GM12878 (cell line): ENCODE results near the gene TBC1D5. TPM values are rescaled to one million over a fixed set of nuclear protein-coding genes. Genes with fewer than 3 reads are reported as not detected.

Source experiments
- ATAC-seq: fragments of 200-7000 bp; cut with Tn5 transposase; 3 replicates; pipeline ENCODE4 v1.9.1; 2020; ENCODE audit warnings: mild to moderate bottlenecking, moderate library complexity
- BruUV-seq: library from RNA; stranded (reverse); fragments of 400-500 nt; replicated peaks from 2 replicates; lab custom pipeline; 2021; lab: Mats Ljungman, UMichigan
- CTCF ChIA-PET: fragments of 300-600 bp; sonication (Branson Sonifier 250); formaldehyde crosslinking; extraction: SDS; loops from one replicate; lab custom pipeline; 2021; ENCODE audit warnings: inconsistent platforms; lab: Yijun Ruan, JAX
- POLR2A ChIA-PET: fragments of 350-600 bp; formaldehyde crosslinking; extraction: SDS; loops from one replicate; lab custom pipeline; 2021; ENCODE audit warnings: inconsistent platforms; lab: Charles Lee
- RAD21 ChIA-PET: fragments of 300-600 bp; sonication (Branson Sonifier 250); formaldehyde crosslinking; loops from one replicate; lab custom pipeline; 2023; ENCODE audit warnings: antibody characterized with exemption; ENCODE audit not compliant: unreplicated experiment; lab: Charles Lee
- SMC1A ChIA-PET: fragments of 300-600 bp; sonication (Branson Sonifier 250); formaldehyde crosslinking; loops from one replicate; lab custom pipeline; 2023; ENCODE audit not compliant: unreplicated experiment, uncharacterized antibody; lab: Charles Lee
- DNase-seq: peaks from one replicate; pipeline ENCODE4 v3.0.0-alpha.2; 2011; ENCODE audit warnings: low read depth, low spot score
- FAIRE-seq: peaks from 3 replicates; lab custom pipeline; 2011; peaks lifted over from hg19 to GRCh38; lab: Jason Lieb, UNC
- H2AFZ ChIP-seq: 2 replicates; pipeline ENCODE4 v1.6.0; 2011; ENCODE audit warnings: low read depth, low read length, control low read depth; ENCODE audit not compliant: control insufficient read depth
- H3K27ac ChIP-seq: 2 replicates; pipeline ENCODE4 v1.5.1; 2011; ENCODE audit warnings: control low read depth; ENCODE audit not compliant: control insufficient read depth, insufficient read depth
- H3K27me3 ChIP-seq, 2 experiments: replicated peaks in 1 of 2; 2 replicates each; pipeline versions ENCODE4 v1.6.0 to v1.6.1; 2011; ENCODE audit warnings: low read length in 1 of 2; ENCODE audit not compliant: control insufficient read depth in 2 of 2, insufficient read depth in 2 of 2
- H3K36me3 ChIP-seq, 2 experiments: 2 replicates each; pipeline ENCODE4 v1.5.1; 2011; ENCODE audit warnings: low read length in 1 of 2; ENCODE audit not compliant: control insufficient read depth in 2 of 2, insufficient read depth in 2 of 2
- H3K4me1 ChIP-seq: 2 replicates; pipeline ENCODE4 v1.6.1; 2011; ENCODE audit warnings: mild to moderate bottlenecking, low read length, moderate library complexity, mixed read lengths; ENCODE audit not compliant: control insufficient read depth, insufficient read depth
- H3K4me2 ChIP-seq: 2 replicates; pipeline ENCODE4 v1.6.0; 2011; ENCODE audit warnings: control low read depth; ENCODE audit not compliant: control insufficient read depth, insufficient read depth
- H3K4me3 ChIP-seq: fragments of 200-600 bp; sonication (generic); 2 replicates; pipeline ENCODE4 v1.5.1; 2016
- H3K79me2 ChIP-seq: 2 replicates; pipeline ENCODE4 v1.6.0; 2011; ENCODE audit warnings: low read length; ENCODE audit not compliant: control insufficient read depth, insufficient read depth
- H3K9ac ChIP-seq: 2 replicates; pipeline ENCODE4 v1.8.0; 2011; ENCODE audit warnings: low read length, control low read depth, mixed read lengths; ENCODE audit not compliant: control insufficient read depth, insufficient read depth
- H3K9me3 ChIP-seq: replicated peaks from 3 replicates; pipeline ENCODE4 v1.5.1; 2011; ENCODE audit warnings: mild to moderate bottlenecking, low read length; ENCODE audit not compliant: control insufficient read depth, insufficient read depth
- H4K20me1 ChIP-seq: 2 replicates; pipeline ENCODE4 v1.6.0; 2011; ENCODE audit not compliant: control insufficient read depth, insufficient read depth
- CHD4 ChIP-seq: fragments of 200-600 bp; sonication (generic); IDR thresholded peaks from 2 replicates; pipeline ENCODE4 v1.6.1; 2016; ENCODE audit warnings: mild to moderate bottlenecking
- EGR1 ChIP-seq, 2 experiments: IDR thresholded peaks; 1 replicate in 1 of 2; 2 replicates in 1 of 2; pipeline ENCODE4 v1.6.1; 2011 to 2012; ENCODE audit warnings: low read depth in 2 of 2, low read length in 2 of 2, borderline replicate concordance in 1 of 2, mild to moderate bottlenecking in 1 of 2, moderate library complexity in 1 of 2
- FOXK2 ChIP-seq: fragments of 450-650 bp; IDR thresholded peaks from 2 replicates; pipeline ENCODE4 v1.6.1; 2017; ENCODE audit warnings: mild to moderate bottlenecking, moderate library complexity
- HDAC6 ChIP-seq: fragments of 200-600 bp; sonication (generic); IDR thresholded peaks from one replicate; pipeline ENCODE4 v1.8.0; 2017; ENCODE audit warnings: antibody characterized with exemption; ENCODE audit not compliant: unreplicated experiment
- PAX8 ChIP-seq: fragments of 450-650 bp; IDR thresholded peaks from 2 replicates; pipeline ENCODE4 v1.6.1; 2017; ENCODE audit warnings: mild to moderate bottlenecking, moderate library complexity
- RELB ChIP-seq: fragments of 450-650 bp; IDR thresholded peaks from 2 replicates; pipeline ENCODE4 v1.6.1; 2017; ENCODE audit warnings: low read depth, mild to moderate bottlenecking, moderate library complexity
- RFX5 ChIP-seq: IDR thresholded peaks from 2 replicates; pipeline ENCODE4 v1.6.1; 2011; ENCODE audit warnings: low read depth, low read length, improper control_type of control experiment
- SPI1 ChIP-seq: IDR thresholded peaks from 2 replicates; pipeline ENCODE4 v1.6.1; 2011; ENCODE audit warnings: low read depth, mild to moderate bottlenecking, low read length, moderate library complexity, borderline replicate concordance; ENCODE audit not compliant: insufficient read depth
- TCF12 ChIP-seq: IDR thresholded peaks from 2 replicates; pipeline ENCODE4 v1.6.1; 2011; ENCODE audit warnings: low read depth, mild to moderate bottlenecking, low read length
- ZBED1 ChIP-seq: IDR thresholded peaks from 2 replicates; pipeline ENCODE4 v1.6.1; 2016; ENCODE audit warnings: borderline replicate concordance
- ZNF207 ChIP-seq: fragments of 450-650 bp; IDR thresholded peaks from 2 replicates; pipeline ENCODE4 v1.6.1; 2014; ENCODE audit warnings: antibody characterized with exemption, mild to moderate bottlenecking, borderline replicate concordance
- in situ Hi-C: fragments of 300-500 bp; cut with MboI; formaldehyde crosslinking; loops from 9 replicates; pipeline ENCODE4 v1.14.3; 2018; ENCODE audit warnings: mixed read lengths
- intact Hi-C: fragments of 100-400 bp; cut with micrococcal nuclease; formaldehyde crosslinking; loops from one replicate; pipeline ENCODE4 v1.14.2; 2022; ENCODE audit not compliant: unreplicated experiment
- polyA plus RNA-seq, 11 experiments: library from polyadenylated mRNA; depleted of rRNA in 4 of 11; unstranded in 6 of 11; stranded (reverse) in 5 of 11; fragments of >200 nt; fragmentation: Nextera tagmentation in 4 of 11; fragmentation: Illumina TruSeq in 1 of 11; extraction: Ambion mirVana in 4 of 11; extraction: Trizol in 1 of 11; gene quantifications; 1 replicate in 1 of 11; 2 replicates in 10 of 11; pipeline versions ENCODE4 v1.2.1 to v1.2.3, GENCODE V29; 2011 to 2016; ENCODE audit warnings: inconsistent platforms in 2 of 11, missing spikeins in 2 of 11, low read depth in 1 of 11
- total RNA-seq, 4 experiments: library from RNA; depleted of rRNA in 3 of 4; stranded (reverse); fragments of >200 nt in 3 of 4; fragmentation: Illumina TruSeq in 1 of 4; extraction: Trizol in 1 of 4; gene quantifications; 2 replicates each; pipeline versions ENCODE4 v1.2.1 to v1.2.3, GENCODE V29; 2013 to 2021
- TF ChIP-seq, protein P1 (sequence below): fragments of 450-650 bp; formaldehyde crosslinking; IDR thresholded peaks from 2 replicates; pipeline ENCODE4 v1.4.0; 2020; ENCODE audit warnings: mild to moderate bottlenecking, moderate library complexity
- TF ChIP-seq, protein P2 (sequence below): IDR thresholded peaks from 2 replicates; pipeline ENCODE4 v1.6.1; 2012; ENCODE audit warnings: low read depth, low read length, improper control_type of control experiment

TBC1D5 gene
- total and polyA plus RNA-seq, 10 of the 15 experiments (the other 5 are each of a cell fraction or from before 2014, with no cell fraction given) = 5.5 to 61.0 (median 43.8) TPM

GRCh38 chr3:17514597-17514996 lies 227.8 kb downstream of the TBC1D5 start:
- intact Hi-C loops (no loop called here), in situ Hi-C loops (no loop called here)
- FAIRE-seq (no peak), ATAC-seq (peak; percentile 74), DNase-seq (no peak)
- Histone ChIP-seq H2AFZ (no peak overlapping the region), H3K4me3 (no peak overlapping the region), H3K9me3 (no peaks in the 10 kb centered on the region), H4K20me1 (no peaks in the 10 kb centered on the region), H3K4me2 (no peak overlapping the region), H3K27ac (no peak overlapping the region), H3K4me1 (no peaks in the 10 kb centered on the region), H3K27me3 (no peaks in the 10 kb centered on the region), H3K79me2 (no peaks in the 10 kb centered on the region; the same call in none of the 2 replicates), H3K9ac (no peak overlapping the region), H3K36me3 (peaks cover 0 to 2% of the 10 kb centered on the region in 2 experiments; a peak in 2 of 4 replicates)
- ChIA-PET CTCF (interaction anchor here (1.3 to 2.0 kb wide), 5 partner anchors 8 to 327 kb away, joined by 4 to 5 read pairs (median 4); no protein-coding TSS in a partner anchor), SMC1A (interaction anchor here (1.5 kb wide), 1 partner anchor 17 kb away, joined by 5 read pairs; no protein-coding TSS in a partner anchor), RAD21 (no interaction called here), POLR2A (no interaction called here)
- TF ChIP-seq FOXK2 (no peak), EGR1 (IDR thresholded peaks at IDR 0.05; ENCODE audit: borderline replicate concordance in 1 of 2, low read depth in 2 of 2, low read length in 2 of 2) (no peak), RELB (no peak), SPI1 (no peak), ZBED1 (no peak), CHD4 (no peak), HDAC6 (no peak), TCF12 (no peak), PAX8 (no peak), RFX5 (no peak), ZNF207 (no peak)
- TF ChIP-seq, protein P1, sequence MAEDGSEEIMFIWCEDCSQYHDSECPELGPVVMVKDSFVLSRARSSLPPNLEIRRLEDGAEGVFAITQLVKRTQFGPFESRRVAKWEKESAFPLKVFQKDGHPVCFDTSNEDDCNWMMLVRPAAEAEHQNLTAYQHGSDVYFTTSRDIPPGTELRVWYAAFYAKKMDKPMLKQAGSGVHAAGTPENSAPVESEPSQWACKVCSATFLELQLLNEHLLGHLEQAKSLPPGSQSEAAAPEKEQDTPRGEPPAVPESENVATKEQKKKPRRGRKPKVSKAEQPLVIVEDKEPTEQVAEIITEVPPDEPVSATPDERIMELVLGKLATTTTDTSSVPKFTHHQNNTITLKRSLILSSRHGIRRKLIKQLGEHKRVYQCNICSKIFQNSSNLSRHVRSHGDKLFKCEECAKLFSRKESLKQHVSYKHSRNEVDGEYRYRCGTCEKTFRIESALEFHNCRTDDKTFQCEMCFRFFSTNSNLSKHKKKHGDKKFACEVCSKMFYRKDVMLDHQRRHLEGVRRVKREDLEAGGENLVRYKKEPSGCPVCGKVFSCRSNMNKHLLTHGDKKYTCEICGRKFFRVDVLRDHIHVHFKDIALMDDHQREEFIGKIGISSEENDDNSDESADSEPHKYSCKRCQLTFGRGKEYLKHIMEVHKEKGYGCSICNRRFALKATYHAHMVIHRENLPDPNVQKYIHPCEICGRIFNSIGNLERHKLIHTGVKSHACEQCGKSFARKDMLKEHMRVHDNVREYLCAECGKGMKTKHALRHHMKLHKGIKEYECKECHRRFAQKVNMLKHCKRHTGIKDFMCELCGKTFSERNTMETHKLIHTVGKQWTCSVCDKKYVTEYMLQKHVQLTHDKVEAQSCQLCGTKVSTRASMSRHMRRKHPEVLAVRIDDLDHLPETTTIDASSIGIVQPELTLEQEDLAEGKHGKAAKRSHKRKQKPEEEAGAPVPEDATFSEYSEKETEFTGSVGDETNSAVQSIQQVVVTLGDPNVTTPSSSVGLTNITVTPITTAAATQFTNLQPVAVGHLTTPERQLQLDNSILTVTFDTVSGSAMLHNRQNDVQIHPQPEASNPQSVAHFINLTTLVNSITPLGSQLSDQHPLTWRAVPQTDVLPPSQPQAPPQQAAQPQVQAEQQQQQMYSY (CRISPR knock-in tag) = no peak
- TF ChIP-seq, protein P2, sequence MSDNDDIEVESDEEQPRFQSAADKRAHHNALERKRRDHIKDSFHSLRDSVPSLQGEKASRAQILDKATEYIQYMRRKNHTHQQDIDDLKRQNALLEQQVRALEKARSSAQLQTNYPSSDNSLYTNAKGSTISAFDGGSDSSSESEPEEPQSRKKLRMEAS = no peak
- BruUV-seq = no TSS peak
